BJ (cell line): ENCODE data around the gene GLS. TPM values are rescaled to one million over a fixed set of nuclear protein-coding genes. Genes with fewer than 3 reads are reported as not detected.
"Not testable (repeated sequence)": the region's sequence is repeated elsewhere in the genome, so short reads cannot be mapped to it uniquely, and the experiment has no call there.

ENCODE experiments used
- CTCF ChIA-PET: fragments of 350-600 bp; formaldehyde crosslinking; extraction: SDS; loops from one replicate; lab custom pipeline; 2021; ENCODE audit warnings: antibody characterized with exemption, inconsistent platforms; lab: Yijun Ruan, JAX
- POLR2A ChIA-PET: fragments of 300-600 bp; sonication (Branson Sonifier 250); formaldehyde crosslinking; extraction: SDS; loops from one replicate; lab custom pipeline; 2021; ENCODE audit warnings: antibody characterized with exemption; lab: Charles Lee
- DNase-seq: peaks from one replicate; pipeline ENCODE4 v3.0.0-alpha.2; 2011; ENCODE audit warnings: low read depth
- H3K27me3 ChIP-seq: 2 replicates; pipeline ENCODE4 v1.6.0; 2011; ENCODE audit warnings: low read length; ENCODE audit not compliant: control insufficient read depth, insufficient read depth
- H3K36me3 ChIP-seq: 2 replicates; pipeline ENCODE4 v1.5.1; 2011; ENCODE audit warnings: low read length; ENCODE audit not compliant: control insufficient read depth, insufficient read depth
- H3K4me3 ChIP-seq: 2 replicates; pipeline ENCODE4 v1.5.1; 2011; ENCODE audit warnings: low read depth, mild to moderate bottlenecking, control low read depth, low read length
- CTCF ChIP-seq: IDR thresholded peaks from 2 replicates; pipeline ENCODE4 v1.5.1; 2011; ENCODE audit warnings: low read depth, mild to moderate bottlenecking, control low read depth, inconsistent platforms, low read length, moderate library complexity; ENCODE audit not compliant: insufficient read depth
- polyA plus RNA-seq: library from polyadenylated mRNA; depleted of rRNA; stranded (reverse); fragments of >200 nt; gene quantifications from 2 replicates; pipeline ENCODE4 v1.2.3, GENCODE V29; 2011

GLS gene
- polyA plus RNA-seq, 1 experiment: 132 TPM

- Histone ChIP-seq H3K36me3 (no peaks in the 10 kb centered on the region), H3K27me3 (no peaks in the 10 kb centered on the region), H3K4me3 (no peak overlapping the region)
- no peak for TF ChIP-seq CTCF
- CTCF ChIA-PET: no interaction called here
- no peak for DNase-seq
- POLR2A ChIA-PET: no interaction called here
These were observed 72.6 kb downstream of the GLS start for GRCh38 chr2:190953257-190953656.

GRCh38 chr2:190959911-190960788 lies 79.5 kb downstream of the GLS start:
- POLR2A ChIA-PET: interaction anchor here (0.6 to 0.7 kb wide), 2 partner anchors 56 to 526 kb away, joined by 4 read pairs; no protein-coding TSS in a partner anchor
- Histone ChIP-seq H3K27me3 (no peaks in the 10 kb centered on the region), H3K36me3 (peaks cover 5% of the 10 kb centered on the region), H3K4me3 (no peak overlapping the region)
- TF ChIP-seq CTCF: no peak
- DNase-seq: no peak
- CTCF ChIA-PET: interaction anchor here (1.6 kb wide), 1 partner anchor 8 kb away, joined by 5 read pairs; no protein-coding TSS in a partner anchor

- H3K4me3 ChIP-seq, H3K36me3 ChIP-seq, DNase-seq, H3K27me3 ChIP-seq, POLR2A ChIA-PET: not testable (repeated sequence)
- CTCF ChIA-PET: interaction anchor here (1.0 kb wide), 1 partner anchor 14 kb away, joined by 3 read pairs; no protein-coding TSS in a partner anchor
These were observed 80.5 kb downstream of the GLS start for GRCh38 chr2:190961117-190961516.

- no peak overlapping the region for H3K4me3 ChIP-seq
- ChIA-PET POLR2A (no interaction called here), CTCF (interaction anchor here (1.0 kb wide), 1 partner anchor 15 kb away, joined by 3 read pairs; no protein-coding TSS in a partner anchor)
- peaks cover 7% of the 10 kb centered on the region for H3K36me3 ChIP-seq
- no peak for TF ChIP-seq CTCF
- DNase-seq: no peak
- H3K27me3 ChIP-seq: no peaks in the 10 kb centered on the region
These were observed 81.4 kb downstream of the GLS start for GRCh38 chr2:190961918-190962487.

- no peak overlapping the region for H3K4me3 ChIP-seq
- TF ChIP-seq CTCF: no peak
- no peaks in the 10 kb centered on the region for H3K27me3 ChIP-seq
- CTCF ChIA-PET: interaction anchor here (0.7 to 1.2 kb wide), 2 partner anchors 24 to 33 kb away, joined by 3 to 4 read pairs; no protein-coding TSS in a partner anchor
- POLR2A ChIA-PET: no interaction called here
- H3K36me3 ChIP-seq: peaks cover 7% of the 10 kb centered on the region
- DNase-seq: no peak
These were observed 82.5 kb downstream of the GLS start for GRCh38 chr2:190963088-190963487.
